ENCODE measurements around the gene MED8.
"Not testable (repeated sequence)": the region's sequence is repeated elsewhere in the genome, so short reads cannot be mapped to it uniquely, and the experiment has no call there.

MED8 gene

DNA sequence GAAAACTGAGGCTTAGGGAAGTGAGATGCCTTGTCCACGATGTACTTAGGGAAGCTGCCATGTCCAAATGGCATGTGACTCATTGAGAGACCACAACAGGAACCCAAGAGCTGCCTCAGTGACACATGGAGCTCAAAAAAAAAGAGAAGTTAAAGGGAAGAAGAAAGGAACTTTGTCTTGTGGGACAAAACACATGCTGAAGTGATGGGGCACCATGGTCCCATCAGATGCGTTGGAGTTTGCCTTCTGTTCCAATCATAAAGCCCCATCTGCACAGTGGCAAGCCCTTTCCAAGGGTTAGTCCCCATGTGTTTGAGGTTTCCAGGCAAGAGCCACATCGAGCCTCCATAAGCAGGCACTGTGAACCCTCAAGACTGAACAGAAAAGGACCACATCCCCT is 8.0 kb downstream of the MED8 start:
- no peak for TF ChIP-seq ZNF274 (IDR thresholded peaks at IDR 0.05; ENCODE audit: low read depth, low read length)
- no peak overlapping the region for H3K4me3 ChIP-seq (ENCODE audit: low read length)

- H3K4me3 ChIP-seq (ENCODE audit: low read length): no peak overlapping the region
These were observed 10.1 kb downstream of the MED8 start for GRCh38 chr1:43379476-43379875.

DNA sequence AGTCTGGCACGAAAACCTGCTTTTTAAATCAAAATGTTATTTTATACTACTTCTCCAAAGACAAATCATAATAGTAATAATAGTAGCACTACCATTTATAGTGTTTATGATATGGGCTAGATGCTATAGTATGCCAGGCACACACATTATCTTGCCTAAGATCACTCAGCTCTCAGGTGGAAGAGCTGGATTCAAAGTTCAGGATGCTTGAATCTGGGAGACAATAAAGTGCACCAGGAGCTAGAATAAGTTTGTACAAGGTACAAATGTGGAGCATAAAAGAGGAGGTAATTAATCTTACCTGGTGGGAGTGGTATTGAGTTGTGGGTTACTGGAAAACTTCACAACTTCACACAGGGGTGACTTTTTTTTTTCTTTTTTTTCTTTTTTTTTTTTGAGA is 11.8 kb downstream of the MED8 start:
- TF ChIP-seq ZNF274 (IDR thresholded peaks at IDR 0.05; ENCODE audit: low read depth, low read length): no peak
- no peak overlapping the region for H3K4me3 ChIP-seq (ENCODE audit: low read length)

More at GRCh38 chr1:43379476-43379875, 10.1 kb downstream of the MED8 start:
- TF ChIP-seq ZNF274 (IDR thresholded peaks at IDR 0.05; ENCODE audit: low read depth, low read length): no peak

DNA sequence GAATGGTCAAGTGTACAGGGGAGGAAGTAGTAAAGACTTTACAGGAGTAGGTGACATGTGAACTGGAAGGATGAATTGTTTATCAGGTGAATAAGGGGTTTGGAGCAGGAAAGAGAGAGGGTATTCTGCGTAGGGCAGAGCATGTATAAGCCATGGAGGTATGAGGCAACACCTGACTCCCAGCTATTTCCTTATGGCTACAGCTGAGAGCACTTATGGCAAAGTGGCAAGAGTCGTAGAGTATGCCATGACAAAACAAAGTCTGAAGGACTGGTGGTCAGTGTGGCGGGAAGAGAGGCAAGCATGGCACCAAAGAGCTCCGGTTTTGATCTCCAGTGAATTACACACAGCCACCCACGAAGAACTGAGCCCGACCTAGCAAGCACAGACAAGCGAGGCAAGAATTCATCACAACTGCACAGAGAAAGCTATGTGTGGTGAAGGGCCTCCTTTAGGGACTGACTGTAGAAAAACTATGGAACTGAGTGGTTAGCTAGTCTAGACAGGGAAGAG is 12.8 kb downstream of the MED8 start:
- no peak for TF ChIP-seq ZNF274 (IDR thresholded peaks at IDR 0.05; ENCODE audit: low read depth, low read length)
- no peak overlapping the region for H3K4me3 ChIP-seq (ENCODE audit: low read length)

DNA sequence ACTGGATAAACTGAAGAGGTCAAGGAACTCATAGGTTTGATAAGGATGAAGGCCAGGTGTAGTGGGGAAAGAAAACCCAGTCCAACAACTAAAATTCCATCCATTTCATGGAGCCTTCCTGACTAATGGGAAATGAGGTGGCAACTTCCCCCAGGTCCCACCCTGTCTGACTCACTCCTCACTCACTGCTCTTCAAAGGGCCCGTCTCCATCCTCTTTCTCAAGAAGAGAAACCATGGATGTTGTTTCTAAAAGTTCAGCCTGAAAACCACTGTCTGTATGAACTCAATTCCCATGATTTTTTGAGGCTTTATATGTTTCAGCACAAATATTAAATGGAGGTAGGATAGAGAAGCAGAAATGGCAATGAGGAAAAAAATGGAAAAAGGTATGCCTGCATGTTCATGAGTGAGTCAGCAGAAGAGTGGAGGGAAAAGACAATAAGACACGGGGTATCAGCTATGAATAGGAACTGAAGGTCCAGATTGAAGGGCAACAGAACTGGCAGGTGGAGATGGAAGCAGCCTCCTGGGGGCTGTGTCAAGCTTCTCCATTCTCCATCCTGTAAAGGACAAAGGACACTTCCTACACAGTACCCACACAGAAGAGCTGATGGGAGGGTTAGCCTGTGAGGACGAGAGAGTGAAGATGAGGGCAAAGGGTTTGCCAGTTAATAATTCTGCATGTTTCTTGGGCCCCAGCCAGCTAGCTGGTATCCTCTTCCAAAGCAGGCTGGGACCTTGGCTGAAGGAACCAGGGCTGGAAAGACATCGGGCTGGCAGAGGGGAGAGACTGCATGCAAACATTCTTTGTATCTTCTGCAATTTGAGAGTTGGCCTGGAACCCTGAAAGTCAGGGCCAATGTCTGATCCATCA is 16.3 kb downstream of the MED8 start:
- no peak for TF ChIP-seq ZNF274 (IDR thresholded peaks at IDR 0.05; ENCODE audit: low read depth, low read length)
- H3K4me3 ChIP-seq (ENCODE audit: low read length): no peak overlapping the region

DNA sequence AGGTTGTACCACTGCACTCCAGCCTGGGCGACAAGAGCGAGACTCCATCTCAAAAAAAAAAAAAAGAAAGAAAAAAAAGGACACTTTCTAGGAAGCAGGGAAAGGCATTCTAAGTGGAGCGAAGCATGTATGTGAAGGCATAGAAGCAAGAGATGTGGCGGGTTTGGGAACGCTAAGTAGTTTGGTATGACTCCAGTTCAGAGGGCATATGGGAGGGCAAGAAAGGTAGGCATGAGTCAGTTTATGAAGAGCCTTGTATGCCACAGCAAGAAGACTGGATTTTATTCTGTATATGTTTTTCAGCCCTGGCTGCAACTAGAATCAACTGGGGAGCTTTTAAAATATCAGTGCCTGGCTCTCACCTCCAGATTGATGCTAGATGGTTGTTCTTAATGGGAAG is 17.4 kb downstream of the MED8 start:
- no peak for TF ChIP-seq ZNF274 (IDR thresholded peaks at IDR 0.05; ENCODE audit: low read depth, low read length)
- H3K4me3 ChIP-seq (ENCODE audit: low read length): no peak overlapping the region

- TF ChIP-seq ZNF274 (IDR thresholded peaks at IDR 0.05; ENCODE audit: low read depth, low read length): no peak
- H3K4me3 ChIP-seq (ENCODE audit: low read length): no peak overlapping the region
These were observed 19.0 kb downstream of the MED8 start for GRCh38 chr1:43370564-43370963.

GRCh38 chr1:43369779-43370178 is 19.8 kb downstream of the MED8 start:
- not testable (repeated sequence) for H3K4me3 ChIP-seq (ENCODE audit: low read length)

- TF ChIP-seq ZNF274 (IDR thresholded peaks at IDR 0.05; ENCODE audit: low read depth, low read length): no peak
- peak overlapping the region; percentile 83 for H3K4me3 ChIP-seq (ENCODE audit: low read length)
These were observed 21.0 kb downstream of the MED8 start for GRCh38 chr1:43368646-43369020.

GRCh38 chr1:43367904-43368645 is 21.5 kb downstream of the MED8 start, which contains the start of gene ELOVL1:
Gene ELOVL1 (minus strand): TSS chr1:43368011. CDS start chr1:43365609, 2,402 bp downstream.
- H3K4me3 ChIP-seq (ENCODE audit: low read length): peak within 1 kb of the TSS; percentile 83
- no peak for TF ChIP-seq ZNF274 (IDR thresholded peaks at IDR 0.05; ENCODE audit: low read depth, low read length)

- peak overlapping the region; percentile 75 for H3K4me3 ChIP-seq (ENCODE audit: low read length)
- TF ChIP-seq ZNF274 (IDR thresholded peaks at IDR 0.05; ENCODE audit: low read depth, low read length): no peak
These were observed 22.3 kb downstream of the MED8 start for GRCh38 chr1:43367026-43367903.

DNA sequence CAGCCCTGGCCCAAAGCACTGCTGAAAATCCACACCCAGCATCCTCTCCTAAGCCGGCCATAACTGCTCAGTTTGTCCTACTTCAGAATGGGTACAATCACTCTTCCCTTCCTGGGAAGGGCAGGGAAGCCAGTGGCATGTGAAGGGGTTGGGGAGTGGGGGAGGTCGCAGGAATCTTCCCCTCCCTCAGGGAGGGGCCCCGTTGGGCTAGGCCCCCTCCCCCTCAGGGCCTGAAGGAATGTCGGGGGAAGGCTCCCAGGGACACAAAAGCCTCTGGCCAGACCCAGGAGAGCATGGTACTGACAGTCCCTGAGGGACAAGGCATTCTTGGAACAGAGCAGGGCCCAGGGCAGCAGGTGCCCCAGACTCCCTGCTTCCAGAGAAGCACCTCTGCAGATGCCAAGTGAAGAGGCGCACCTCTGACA is 23.0 kb downstream of the MED8 start:
- TF ChIP-seq ZNF274 (IDR thresholded peaks at IDR 0.05; ENCODE audit: low read depth, low read length): no peak
- H3K4me3 ChIP-seq (ENCODE audit: low read length): peak overlapping the region; percentile 75

- no peak for TF ChIP-seq ZNF274 (IDR thresholded peaks at IDR 0.05; ENCODE audit: low read depth, low read length)
- H3K4me3 ChIP-seq (ENCODE audit: low read length): peak overlapping the region; percentile 75; the same call in 1 of the 2 replicates
These were observed 23.4 kb downstream of the MED8 start for GRCh38 chr1:43366179-43366578.

DNA sequence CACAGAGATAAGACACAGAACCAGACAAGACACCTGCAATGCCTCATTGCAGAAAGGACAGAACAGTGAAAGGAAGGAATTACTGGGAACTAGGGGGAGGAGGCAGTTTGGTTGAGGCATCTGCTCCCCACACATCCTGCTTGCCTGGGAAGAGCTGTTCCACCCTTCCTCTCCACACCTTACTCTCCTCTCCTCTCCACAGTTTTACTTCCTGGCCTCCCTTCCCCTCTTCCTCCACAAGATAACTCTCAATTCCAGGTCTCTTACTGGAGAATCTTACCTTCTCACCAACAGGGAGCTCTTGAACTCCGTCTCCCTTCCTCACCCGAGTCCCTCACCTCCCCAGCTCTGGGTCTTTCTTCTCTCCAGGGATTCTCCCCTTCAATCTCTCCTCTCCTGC is 23.9 kb downstream of the MED8 start:
- TF ChIP-seq ZNF274 (IDR thresholded peaks at IDR 0.05; ENCODE audit: low read depth, low read length): no peak
- no peak overlapping the region; the same call in 1 of the 2 replicates for H3K4me3 ChIP-seq (ENCODE audit: low read length)

Measured in GM08714 (cell line).